A549 (cell line): ENCODE measurements around the gene CADM2.

Experiments used
- BHLHE40 ChIP-seq: IDR thresholded peaks from 2 replicates; pipeline ENCODE4 v1.6.1; 2012; ENCODE audit warnings: low read depth, low read length, inconsistent platforms
- CEBPB ChIP-seq, 2 experiments: fragments of >200 bp in 1 of 2; sonication (Bioruptor Twin) in 1 of 2; formaldehyde crosslinking in 1 of 2; IDR thresholded peaks; 2 replicates each; pipeline ENCODE4 v1.6.1; 2012 to 2016
- CHD2 ChIP-seq: fragments of 150-350 bp; IDR thresholded peaks from 2 replicates; pipeline ENCODE4 v1.6.1; 2014; ENCODE audit warnings: low read length; ENCODE audit not compliant: partially characterized antibody
- EP300 ChIP-seq, 2 experiments: fragments of >200 bp; sonication (Bioruptor Twin); formaldehyde crosslinking; IDR thresholded peaks; 2 replicates in 1 of 2; 3 replicates in 1 of 2; pipeline ENCODE4 v1.6.1; 2016 to 2017
- JUN ChIP-seq, 2 experiments: fragments of >200 bp; sonication (Bioruptor Twin); formaldehyde crosslinking; IDR thresholded peaks; 2 replicates in 1 of 2; 3 replicates in 1 of 2; pipeline ENCODE4 v1.6.1; 2016 to 2017
- POLR2A ChIP-seq: IDR thresholded peaks from 2 replicates; pipeline ENCODE4 v1.6.1; 2012; ENCODE audit warnings: mild to moderate bottlenecking, low read length
- TF ChIP-seq, protein P1 (sequence below): fragments of 150-350 bp; IDR thresholded peaks from 2 replicates; pipeline ENCODE4 v1.6.1; 2014; ENCODE audit warnings: low read depth, mild to moderate bottlenecking, low read length
- TF ChIP-seq, protein P2 (sequence below): fragments of >200 bp; sonication (Bioruptor Twin); formaldehyde crosslinking; IDR thresholded peaks from 3 replicates; pipeline ENCODE4 v1.5.1; 2016

DNA sequence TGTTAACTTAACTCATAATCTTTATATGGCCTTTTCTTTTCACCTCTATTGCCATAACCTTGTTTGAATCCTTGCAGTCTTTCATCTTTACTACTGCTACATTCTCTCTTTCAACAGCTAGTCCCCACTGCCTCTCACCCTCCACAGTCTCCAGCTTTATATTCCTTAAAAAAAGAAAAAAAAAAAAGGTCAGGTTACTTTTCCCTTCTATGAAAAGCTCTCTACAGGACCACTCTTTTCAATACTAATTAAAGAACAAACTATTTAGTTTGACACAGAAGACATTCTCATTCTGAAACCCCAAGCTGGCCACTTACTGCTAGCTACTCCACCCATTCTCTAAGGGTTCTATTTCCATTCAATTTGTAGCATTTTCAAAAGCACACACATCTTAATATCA is 25.6 kb downstream of the CADM2 start:
- TF ChIP-seq, protein P1, sequence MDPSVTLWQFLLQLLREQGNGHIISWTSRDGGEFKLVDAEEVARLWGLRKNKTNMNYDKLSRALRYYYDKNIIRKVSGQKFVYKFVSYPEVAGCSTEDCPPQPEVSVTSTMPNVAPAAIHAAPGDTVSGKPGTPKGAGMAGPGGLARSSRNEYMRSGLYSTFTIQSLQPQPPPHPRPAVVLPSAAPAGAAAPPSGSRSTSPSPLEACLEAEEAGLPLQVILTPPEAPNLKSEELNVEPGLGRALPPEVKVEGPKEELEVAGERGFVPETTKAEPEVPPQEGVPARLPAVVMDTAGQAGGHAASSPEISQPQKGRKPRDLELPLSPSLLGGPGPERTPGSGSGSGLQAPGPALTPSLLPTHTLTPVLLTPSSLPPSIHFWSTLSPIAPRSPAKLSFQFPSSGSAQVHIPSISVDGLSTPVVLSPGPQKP: no peak
- TF ChIP-seq, protein P2, sequence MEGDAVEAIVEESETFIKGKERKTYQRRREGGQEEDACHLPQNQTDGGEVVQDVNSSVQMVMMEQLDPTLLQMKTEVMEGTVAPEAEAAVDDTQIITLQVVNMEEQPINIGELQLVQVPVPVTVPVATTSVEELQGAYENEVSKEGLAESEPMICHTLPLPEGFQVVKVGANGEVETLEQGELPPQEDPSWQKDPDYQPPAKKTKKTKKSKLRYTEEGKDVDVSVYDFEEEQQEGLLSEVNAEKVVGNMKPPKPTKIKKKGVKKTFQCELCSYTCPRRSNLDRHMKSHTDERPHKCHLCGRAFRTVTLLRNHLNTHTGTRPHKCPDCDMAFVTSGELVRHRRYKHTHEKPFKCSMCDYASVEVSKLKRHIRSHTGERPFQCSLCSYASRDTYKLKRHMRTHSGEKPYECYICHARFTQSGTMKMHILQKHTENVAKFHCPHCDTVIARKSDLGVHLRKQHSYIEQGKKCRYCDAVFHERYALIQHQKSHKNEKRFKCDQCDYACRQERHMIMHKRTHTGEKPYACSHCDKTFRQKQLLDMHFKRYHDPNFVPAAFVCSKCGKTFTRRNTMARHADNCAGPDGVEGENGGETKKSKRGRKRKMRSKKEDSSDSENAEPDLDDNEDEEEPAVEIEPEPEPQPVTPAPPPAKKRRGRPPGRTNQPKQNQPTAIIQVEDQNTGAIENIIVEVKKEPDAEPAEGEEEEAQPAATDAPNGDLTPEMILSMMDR: no peak
- no peak for TF ChIP-seq CEBPB (IDR thresholded peaks at IDR 0.05)
- TF ChIP-seq JUN (IDR thresholded peaks at IDR 0.05): no peak
- no peak for TF ChIP-seq EP300 (IDR thresholded peaks at IDR 0.05)
- no peak for TF ChIP-seq CHD2
- TF ChIP-seq POLR2A: no peak
- no peak for TF ChIP-seq BHLHE40
